K562 (cell line): ENCODE data around the gene PPM1F. TPM values are rescaled to one million over a fixed set of nuclear protein-coding genes. Genes with fewer than 3 reads are reported as not detected.
"Not testable (repeated sequence)": the region's sequence is repeated elsewhere in the genome, so short reads cannot be mapped to it uniquely, and the experiment has no call there.

Experiments
- ATAC-seq: fragments of 200-7000 bp; cut with Tn5 transposase; 3 replicates; pipeline ENCODE4 v1.9.1; 2020; ENCODE audit warnings: moderate library complexity
- BruUV-seq: library from RNA; stranded (reverse); fragments of 400-500 nt; replicated peaks from 2 replicates; lab custom pipeline; 2021; lab: Mats Ljungman, UMichigan
- CTCF ChIA-PET: fragments of 300-600 bp; formaldehyde crosslinking; extraction: SDS; loops from one replicate; lab custom pipeline; 2021; ENCODE audit warnings: low intra/inter-chr PET ratio; lab: Yijun Ruan, JAX
- POLR2A ChIA-PET: fragments of 300-600, 350-650 bp; sonication (Branson Sonifier 250); formaldehyde crosslinking; extraction: SDS; loops from one replicate; lab custom pipeline; 2021; ENCODE audit warnings: antibody characterized with exemption, inconsistent platforms; lab: Yijun Ruan, JAX
- DNase-seq, 4 experiments: peaks; one replicate each; pipeline versions ENCODE4 v3.0.0 to v3.0.0-alpha.2; 2011 to 2018; ENCODE audit warnings: low spot score in 3 of 4, mixed read lengths in 3 of 4; ENCODE audit errors: extremely low read depth in 1 of 4
- FAIRE-seq: peaks from 2 replicates; lab custom pipeline; 2011; peaks lifted over from hg19 to GRCh38; lab: Jason Lieb, UNC
- H2AFZ ChIP-seq: 2 replicates; pipeline ENCODE4 v1.6.0; 2011; ENCODE audit warnings: low read depth, low read length, control low read depth, inconsistent platforms
- H3K27ac ChIP-seq: fragments of 200-600 bp; 3 replicates; pipeline ENCODE4 v1.8.0; 2011; ENCODE audit warnings: low read depth, mild to moderate bottlenecking, control low read depth, inconsistent platforms, low read length, moderate library complexity, mixed read lengths; ENCODE audit errors: extremely low read depth
- H3K27me3 ChIP-seq, 2 experiments: fragments of 300-600 bp in 1 of 2; 2 replicates in 1 of 2; 3 replicates in 1 of 2; pipeline versions ENCODE4 v1.6.0 to v1.8.0; 2011; ENCODE audit warnings: inconsistent platforms in 2 of 2, low read length in 2 of 2, mild to moderate bottlenecking in 1 of 2, mixed read lengths in 1 of 2, moderate library complexity in 1 of 2; ENCODE audit not compliant: control insufficient read depth in 2 of 2, insufficient read depth in 2 of 2
- H3K36me3 ChIP-seq: fragments of 300-600 bp; 3 replicates; pipeline ENCODE4 v1.8.0; 2011; ENCODE audit warnings: mild to moderate bottlenecking, low read length, inconsistent platforms; ENCODE audit not compliant: control insufficient read depth, insufficient read depth
- H3K4me1 ChIP-seq, 2 experiments: fragments of 200-600 bp in 1 of 2; replicated peaks in 1 of 2; 2 replicates in 1 of 2; 3 replicates in 1 of 2; pipeline versions ENCODE4 v1.5.1 to v1.8.0; 2011; ENCODE audit warnings: inconsistent platforms in 2 of 2, low read length in 2 of 2, mild to moderate bottlenecking in 1 of 2, mixed read lengths in 1 of 2, moderate library complexity in 1 of 2; ENCODE audit not compliant: control insufficient read depth in 2 of 2, insufficient read depth in 2 of 2
- H3K4me2 ChIP-seq: 2 replicates; pipeline ENCODE4 v1.6.1; 2011; ENCODE audit warnings: low read length, control low read depth, inconsistent platforms, mixed read lengths; ENCODE audit not compliant: insufficient read depth
- H3K4me3 ChIP-seq: fragments of 200-600 bp; sonication (generic), shearing (Covaris generic); 2 replicates; pipeline ENCODE4 v1.5.1; 2016; ENCODE audit warnings: control low read depth, inconsistent platforms
- H3K79me2 ChIP-seq: fragments of 200-600 bp; 3 replicates; pipeline ENCODE4 v1.8.0; 2011; ENCODE audit warnings: low read length, inconsistent platforms; ENCODE audit not compliant: control insufficient read depth, insufficient read depth
- H3K9ac ChIP-seq, 2 experiments: 2 replicates each; pipeline versions ENCODE4 v1.6.0 to v1.6.1; 2011; ENCODE audit warnings: low read depth in 2 of 2, low read length in 2 of 2, control low read depth in 1 of 2, inconsistent platforms in 1 of 2, mild to moderate bottlenecking in 1 of 2, mixed read lengths in 1 of 2; ENCODE audit not compliant: insufficient read depth in 1 of 2
- H3K9me1 ChIP-seq: one replicate; pipeline ENCODE4 v1.6.0; 2011; ENCODE audit warnings: inconsistent platforms, mild to moderate bottlenecking, low read length, moderate library complexity; ENCODE audit not compliant: control insufficient read depth, insufficient read depth
- H3K9me3 ChIP-seq: replicated peaks from 2 replicates; pipeline ENCODE4 v1.5.1; 2011; ENCODE audit warnings: low read depth, low read length, inconsistent platforms; ENCODE audit not compliant: control insufficient read depth, insufficient read depth
- H4K20me1 ChIP-seq: replicated peaks from 2 replicates; pipeline ENCODE4 v1.6.1; 2011; ENCODE audit warnings: low read length, inconsistent platforms, mixed read lengths; ENCODE audit not compliant: control insufficient read depth, insufficient read depth
- CHD1 ChIP-seq: fragments of 200-600 bp; sonication (generic); IDR thresholded peaks from one replicate; pipeline ENCODE4 v1.6.1; 2012; ENCODE audit warnings: mild to moderate bottlenecking, moderate library complexity, low read length, inconsistent platforms
- E2F8 ChIP-seq: fragments of 450-650 bp; IDR thresholded peaks from 2 replicates; pipeline ENCODE4 v1.7.1; 2018; ENCODE audit warnings: mild to moderate bottlenecking, low read depth; ENCODE audit not compliant: partially characterized antibody
- NFYB ChIP-seq: IDR thresholded peaks from 2 replicates; pipeline ENCODE4 v1.6.1; 2011; ENCODE audit warnings: mild to moderate bottlenecking, moderate library complexity; ENCODE audit not compliant: insufficient read length; ENCODE audit errors: extremely low read depth
- SPI1 ChIP-seq: IDR thresholded peaks from 2 replicates; pipeline ENCODE4 v1.6.1; 2011; ENCODE audit warnings: low read depth, low read length, control low read depth, borderline replicate concordance
- ZNF280A ChIP-seq: fragments of 450-650 bp; IDR thresholded peaks from 2 replicates; pipeline ENCODE4 v1.6.1; 2018; ENCODE audit warnings: mild to moderate bottlenecking, low read depth; ENCODE audit not compliant: partially characterized antibody
- ZNF830 ChIP-seq: fragments of 250-450 bp; sonication (Bioruptor Pico); IDR thresholded peaks from 2 replicates; pipeline ENCODE4 v1.5.0; 2021; ENCODE audit warnings: mild to moderate bottlenecking
- ZZZ3 ChIP-seq: fragments of 450-650 bp; IDR thresholded peaks from 2 replicates; pipeline ENCODE4 v1.6.1; 2016; ENCODE audit warnings: antibody characterized with exemption, mild to moderate bottlenecking, moderate library complexity
- WGBS: fragments of 100-300 bp; shearing (Covaris generic); methylation state at CpG from one replicate; pipeline ENCODE4 v1.1.6; 2016; ENCODE audit warnings: low coverage, mixed read lengths; ENCODE audit not compliant: insufficient coverage; ENCODE audit errors: missing lambda C conversion rate; 5-methylcytosine and 5-hydroxymethylcytosine counted together
- in situ Hi-C: fragments of 300-500 bp; cut with MboI; formaldehyde crosslinking; loops from 4 replicates; pipeline ENCODE4 v1.15.0; 2018; ENCODE audit warnings: inconsistent platforms, mixed read lengths
- intact Hi-C: fragments of 100-400 bp; cut with micrococcal nuclease; formaldehyde crosslinking; loops from 2 replicates; pipeline ENCODE4 v1.14.2; 2022
- polyA plus RNA-seq, 8 experiments: library from polyadenylated mRNA; depleted of rRNA in 4 of 8; stranded (reverse) in 5 of 8; unstranded in 3 of 8; fragments of >200 nt; fragmentation: Nextera tagmentation in 2 of 8; fragmentation: Illumina TruSeq in 1 of 8; extraction: Ambion mirVana in 2 of 8; extraction: Trizol in 1 of 8; gene quantifications; 2 replicates each; pipeline versions ENCODE4 v1.2.1 to v1.2.3, GENCODE V29; 2011 to 2014; ENCODE audit warnings: inconsistent platforms in 1 of 8, missing spikeins in 1 of 8
- total RNA-seq, 7 experiments: library from RNA; depleted of rRNA in 6 of 7; stranded (reverse); fragments of >200 nt in 6 of 7; fragmentation: Illumina TruSeq in 2 of 7; extraction: Trizol in 2 of 7; gene quantifications; 2 replicates each; pipeline versions ENCODE4 v1.2.1 to v1.2.3, GENCODE V29; 2011 to 2021; ENCODE audit warnings: low replicate concordance in 1 of 7
- TF ChIP-seq, protein P1 (sequence below), 2 experiments: fragments of 200-800 bp in 1 of 2; sonication (Bioruptor generic) in 1 of 2; sonication (generic) in 1 of 2; formaldehyde crosslinking in 1 of 2; IDR thresholded peaks in 1 of 2; conservative IDR thresholded peaks in 1 of 2; 2 replicates each; pipeline versions ENCODE4 v1.5.0 to v1.6.1; 2016 to 2020; ENCODE audit warnings: missing compliant biosample characterization in 1 of 2, missing genetic modification characterization in 1 of 2, missing genetic modification reagents in 1 of 2

PPM1F gene
- total and polyA plus RNA-seq, 9 of the 15 experiments (the other 6 are each of a cell fraction or from before 2014, with no cell fraction given) = 2.1 to 159 (median 64.0) TPM

DNA sequence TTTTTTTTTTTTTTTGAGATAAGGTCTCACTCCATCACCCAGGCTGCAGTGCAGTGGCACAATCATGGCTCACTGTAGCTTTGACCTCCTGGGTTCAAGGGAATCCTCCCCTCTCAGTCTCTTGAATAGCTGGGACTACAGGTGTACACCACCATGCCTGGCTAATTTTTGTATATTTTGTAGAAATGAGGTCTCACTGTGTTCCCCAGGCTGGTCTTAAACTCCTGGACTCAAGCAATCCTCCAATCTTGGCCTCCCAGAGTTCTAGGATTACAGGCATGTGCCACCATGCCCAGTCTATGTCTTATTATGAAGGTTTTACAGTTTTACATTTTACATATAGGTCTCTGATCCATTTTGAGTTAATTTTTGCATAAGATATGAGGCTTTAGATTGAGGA is 64.8 kb downstream of the PPM1F start (continued):
- TF ChIP-seq E2F8 = no peak
- TF ChIP-seq, protein P1, sequence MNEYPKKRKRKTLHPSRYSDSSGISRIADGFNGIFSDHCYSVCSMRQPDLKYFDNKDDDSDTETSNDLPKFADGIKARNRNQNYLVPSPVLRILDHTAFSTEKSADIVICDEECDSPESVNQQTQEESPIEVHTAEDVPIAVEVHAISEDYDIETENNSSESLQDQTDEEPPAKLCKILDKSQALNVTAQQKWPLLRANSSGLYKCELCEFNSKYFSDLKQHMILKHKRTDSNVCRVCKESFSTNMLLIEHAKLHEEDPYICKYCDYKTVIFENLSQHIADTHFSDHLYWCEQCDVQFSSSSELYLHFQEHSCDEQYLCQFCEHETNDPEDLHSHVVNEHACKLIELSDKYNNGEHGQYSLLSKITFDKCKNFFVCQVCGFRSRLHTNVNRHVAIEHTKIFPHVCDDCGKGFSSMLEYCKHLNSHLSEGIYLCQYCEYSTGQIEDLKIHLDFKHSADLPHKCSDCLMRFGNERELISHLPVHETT (CRISPR knock-in tag; conservative IDR thresholded peaks at IDR 0.05 in 1 of 2, IDR thresholded peaks at IDR 0.05 in 1 of 2) = no peak
- 0 out of 2 replicates have a peak, but pooled peaks have one; percentile 59 for TF ChIP-seq ZNF830
- no peak for TF ChIP-seq SPI1
- no peak for TF ChIP-seq NFYB
- peak; percentile 30 for TF ChIP-seq ZNF280A
- TF ChIP-seq CHD1 = no peak
- no peak for TF ChIP-seq ZZZ3

GRCh38 chr22:21883930-21884329 is 68.7 kb downstream of the PPM1F start:
- H3K9me3 ChIP-seq, POLR2A ChIA-PET, ATAC-seq, H3K4me3 ChIP-seq, FAIRE-seq, H4K20me1 ChIP-seq, H3K9me1 ChIP-seq, intact Hi-C loops, CTCF ChIA-PET, H3K4me2 ChIP-seq, H3K36me3 ChIP-seq, H3K79me2 ChIP-seq, H3K27ac ChIP-seq, BruUV-seq, in situ Hi-C loops, H3K9ac ChIP-seq, H3K4me1 ChIP-seq, DNase-seq, H2AFZ ChIP-seq: not testable (repeated sequence)
- peaks cover 4 to 23% of the 10 kb centered on the region in 2 experiments; a peak in 4 of 5 replicates for H3K27me3 ChIP-seq
- 63% methylated on average over 18 of the region's 26 CpGs for WGBS
